HepG2 (cell line): ENCODE results near the gene IRX4.

ENCODE experiments used
- HMGXB3 ChIP-seq: sonication (generic); formaldehyde crosslinking; IDR thresholded peaks from 2 replicates; pipeline ENCODE4 v1.4.0; 2020; ENCODE audit warnings: missing genetic modification reagents, borderline replicate concordance
- RERE ChIP-seq: IDR thresholded peaks from 2 replicates; pipeline ENCODE4 v1.6.1; 2016; ENCODE audit warnings: low read depth, missing genetic modification reagents, missing compliant biosample characterization
- SIN3A ChIP-seq: IDR thresholded peaks from 2 replicates; pipeline ENCODE4 v1.6.1; 2011; ENCODE audit warnings: low read depth, mild to moderate bottlenecking, control low read depth, low read length, borderline replicate concordance
- SMAD3 ChIP-seq: sonication (generic); formaldehyde crosslinking; IDR thresholded peaks from 2 replicates; pipeline ENCODE4 v1.4.0; 2020; ENCODE audit warnings: missing genetic modification reagents
- TAF1 ChIP-seq: sonication (generic); formaldehyde crosslinking; IDR thresholded peaks from 2 replicates; pipeline ENCODE4 v1.4.0; 2020; ENCODE audit warnings: missing genetic modification reagents
- U2AF1 ChIP-seq: fragments of 200-400 bp; formaldehyde crosslinking; optimal IDR thresholded peaks from 2 replicates; pipeline ENCODE3; 2017; ENCODE audit warnings: mild to moderate bottlenecking, low read depth, low read length
- UBTF ChIP-seq: sonication (generic); formaldehyde crosslinking; IDR thresholded peaks from 2 replicates; pipeline ENCODE4 v1.4.0; 2020; ENCODE audit warnings: mild to moderate bottlenecking, missing genetic modification reagents
- ZNF143 ChIP-seq: sonication (generic); formaldehyde crosslinking; IDR thresholded peaks from 2 replicates; pipeline ENCODE4 v1.4.0; 2020; ENCODE audit warnings: missing genetic modification reagents
- ZNF577 ChIP-seq: sonication (generic); formaldehyde crosslinking; IDR thresholded peaks from 2 replicates; pipeline ENCODE4 v1.4.0; 2020; ENCODE audit warnings: mild to moderate bottlenecking, low read depth, missing genetic modification reagents, borderline replicate concordance
- ZNF580 ChIP-seq: IDR thresholded peaks from 2 replicates; pipeline ENCODE4 v1.6.1; 2016; ENCODE audit warnings: low read depth, borderline replicate concordance
- TF ChIP-seq, protein P1 (sequence below): sonication (generic); formaldehyde crosslinking; IDR thresholded peaks from 2 replicates; pipeline ENCODE4 v1.8.0; 2022; ENCODE audit warnings: mild to moderate bottlenecking, missing genetic modification reagents
- TF ChIP-seq, protein P2 (sequence below): sonication (generic); formaldehyde crosslinking; IDR thresholded peaks from 2 replicates; pipeline ENCODE4 v1.5.0; 2020; ENCODE audit warnings: mild to moderate bottlenecking, missing genetic modification reagents, moderate library complexity

- no peak for TF ChIP-seq UBTF
- TF ChIP-seq HMGXB3 (CRISPR knock-in tag), result no peak
- TF ChIP-seq, protein P1, sequence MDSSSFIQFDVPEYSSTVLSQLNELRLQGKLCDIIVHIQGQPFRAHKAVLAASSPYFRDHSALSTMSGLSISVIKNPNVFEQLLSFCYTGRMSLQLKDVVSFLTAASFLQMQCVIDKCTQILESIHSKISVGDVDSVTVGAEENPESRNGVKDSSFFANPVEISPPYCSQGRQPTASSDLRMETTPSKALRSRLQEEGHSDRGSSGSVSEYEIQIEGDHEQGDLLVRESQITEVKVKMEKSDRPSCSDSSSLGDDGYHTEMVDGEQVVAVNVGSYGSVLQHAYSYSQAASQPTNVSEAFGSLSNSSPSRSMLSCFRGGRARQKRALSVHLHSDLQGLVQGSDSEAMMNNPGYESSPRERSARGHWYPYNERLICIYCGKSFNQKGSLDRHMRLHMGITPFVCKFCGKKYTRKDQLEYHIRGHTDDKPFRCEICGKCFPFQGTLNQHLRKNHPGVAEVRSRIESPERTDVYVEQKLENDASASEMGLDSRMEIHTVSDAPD (CRISPR knock-in tag), result no peak
- TF ChIP-seq, protein P2, sequence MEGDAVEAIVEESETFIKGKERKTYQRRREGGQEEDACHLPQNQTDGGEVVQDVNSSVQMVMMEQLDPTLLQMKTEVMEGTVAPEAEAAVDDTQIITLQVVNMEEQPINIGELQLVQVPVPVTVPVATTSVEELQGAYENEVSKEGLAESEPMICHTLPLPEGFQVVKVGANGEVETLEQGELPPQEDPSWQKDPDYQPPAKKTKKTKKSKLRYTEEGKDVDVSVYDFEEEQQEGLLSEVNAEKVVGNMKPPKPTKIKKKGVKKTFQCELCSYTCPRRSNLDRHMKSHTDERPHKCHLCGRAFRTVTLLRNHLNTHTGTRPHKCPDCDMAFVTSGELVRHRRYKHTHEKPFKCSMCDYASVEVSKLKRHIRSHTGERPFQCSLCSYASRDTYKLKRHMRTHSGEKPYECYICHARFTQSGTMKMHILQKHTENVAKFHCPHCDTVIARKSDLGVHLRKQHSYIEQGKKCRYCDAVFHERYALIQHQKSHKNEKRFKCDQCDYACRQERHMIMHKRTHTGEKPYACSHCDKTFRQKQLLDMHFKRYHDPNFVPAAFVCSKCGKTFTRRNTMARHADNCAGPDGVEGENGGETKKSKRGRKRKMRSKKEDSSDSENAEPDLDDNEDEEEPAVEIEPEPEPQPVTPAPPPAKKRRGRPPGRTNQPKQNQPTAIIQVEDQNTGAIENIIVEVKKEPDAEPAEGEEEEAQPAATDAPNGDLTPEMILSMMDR (CRISPR knock-in tag), result no peak
- TF ChIP-seq SMAD3 (CRISPR knock-in tag), result no peak
- TF ChIP-seq TAF1 (CRISPR knock-in tag), result no peak
- no peak for TF ChIP-seq U2AF1
- TF ChIP-seq SIN3A, result no peak
- TF ChIP-seq RERE (CRISPR knock-in tag), result no peak
- TF ChIP-seq ZNF580 (CRISPR knock-in tag), result no peak
- TF ChIP-seq ZNF143 (CRISPR knock-in tag), result no peak
- TF ChIP-seq ZNF577 (CRISPR knock-in tag), result no peak
Measured at GRCh38 chr5:1865948-1866347, 16.8 kb downstream of the IRX4 start.
